Keratinocyte (primary cell): ENCODE data around the gene OAS3.

Experiments
- EZH2 ChIP-seq: IDR thresholded peaks from one replicate; pipeline ENCODE4 v1.6.1; 2012; ENCODE audit warnings: inconsistent platforms, mild to moderate bottlenecking, low read length, moderate library complexity
- TF ChIP-seq, protein P1 (sequence below), 3 experiments: IDR thresholded peaks in 1 of 3; conservative IDR thresholded peaks in 1 of 3; optimal IDR thresholded peaks in 1 of 3; 2 replicates in 2 of 3; 3 replicates in 1 of 3; pipeline versions ENCODE3 to v1.5.1; 2011; ENCODE audit warnings: low read length in 3 of 3, mild to moderate bottlenecking in 3 of 3, moderate library complexity in 2 of 3, control low read depth in 1 of 3, inconsistent platforms in 1 of 3; ENCODE audit not compliant: insufficient read depth in 2 of 3; ENCODE audit errors: extremely low read depth in 1 of 3

- no peak for TF ChIP-seq EZH2
- TF ChIP-seq, protein P1, sequence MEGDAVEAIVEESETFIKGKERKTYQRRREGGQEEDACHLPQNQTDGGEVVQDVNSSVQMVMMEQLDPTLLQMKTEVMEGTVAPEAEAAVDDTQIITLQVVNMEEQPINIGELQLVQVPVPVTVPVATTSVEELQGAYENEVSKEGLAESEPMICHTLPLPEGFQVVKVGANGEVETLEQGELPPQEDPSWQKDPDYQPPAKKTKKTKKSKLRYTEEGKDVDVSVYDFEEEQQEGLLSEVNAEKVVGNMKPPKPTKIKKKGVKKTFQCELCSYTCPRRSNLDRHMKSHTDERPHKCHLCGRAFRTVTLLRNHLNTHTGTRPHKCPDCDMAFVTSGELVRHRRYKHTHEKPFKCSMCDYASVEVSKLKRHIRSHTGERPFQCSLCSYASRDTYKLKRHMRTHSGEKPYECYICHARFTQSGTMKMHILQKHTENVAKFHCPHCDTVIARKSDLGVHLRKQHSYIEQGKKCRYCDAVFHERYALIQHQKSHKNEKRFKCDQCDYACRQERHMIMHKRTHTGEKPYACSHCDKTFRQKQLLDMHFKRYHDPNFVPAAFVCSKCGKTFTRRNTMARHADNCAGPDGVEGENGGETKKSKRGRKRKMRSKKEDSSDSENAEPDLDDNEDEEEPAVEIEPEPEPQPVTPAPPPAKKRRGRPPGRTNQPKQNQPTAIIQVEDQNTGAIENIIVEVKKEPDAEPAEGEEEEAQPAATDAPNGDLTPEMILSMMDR (optimal IDR thresholded peaks at IDR 0.05 in 1 of 3, IDR thresholded peaks at IDR 0.05 in 1 of 3, conservative IDR thresholded peaks at IDR 0.05 in 1 of 3; ENCODE audit: extremely low read depth in 1 of 3, insufficient read depth in 2 of 3, low read length in 3 of 3) = no peak
Observed at GRCh38 chr12:112961536-112961935, 23.3 kb downstream of the OAS3 start.
